PC-3 (cell line): ENCODE results near the gene RGL3. TPM values are rescaled to one million over a fixed set of nuclear protein-coding genes. Genes with fewer than 3 reads are reported as not detected.

Experiments used
- ATAC-seq: fragments of 200-7000 bp; cut with Tn5 transposase; 2 replicates; pipeline ENCODE4 v1.9.1; 2020; ENCODE audit warnings: mild to moderate bottlenecking, moderate library complexity
- BruUV-seq: library from RNA; stranded (reverse); fragments of 400-500 nt; replicated peaks from 2 replicates; lab custom pipeline; 2021; lab: Mats Ljungman, UMichigan
- CTCF ChIA-PET: fragments of 300-600 bp; sonication (Branson Sonifier 250); formaldehyde crosslinking; loops from one replicate; lab custom pipeline; 2022; ENCODE audit warnings: antibody characterized with exemption; lab: Charles Lee
- POLR2A ChIA-PET: fragments of 300-600 bp; sonication (Branson Sonifier 250); formaldehyde crosslinking; loops from one replicate; lab custom pipeline; 2022; ENCODE audit warnings: antibody characterized with exemption; ENCODE audit not compliant: unreplicated experiment; lab: Charles Lee
- DNase-seq: peaks from one replicate; pipeline ENCODE4 v3.0.0-alpha.2; 2015
- H2AFZ ChIP-seq: fragments of 300-600 bp; sonication (generic); 2 replicates; pipeline ENCODE4 v1.6.0; 2016; ENCODE audit warnings: antibody characterized with exemption, low read length
- H3F3A ChIP-seq: fragments of 300-600 bp; sonication (generic); one replicate; pipeline ENCODE4 v1.6.0; 2017; ENCODE audit warnings: antibody characterized with exemption, low read length, control low read depth, mild to moderate bottlenecking; ENCODE audit not compliant: unreplicated experiment
- H3K27ac ChIP-seq: fragments of 300-600 bp; sonication (generic); 2 replicates; pipeline ENCODE4 v1.5.1; 2016; ENCODE audit warnings: mild to moderate bottlenecking, low read length
- H3K27me3 ChIP-seq: fragments of 300-600 bp; sonication (generic); 2 replicates; pipeline ENCODE4 v1.6.1; 2016; ENCODE audit warnings: low read length, mixed read lengths
- H3K36me3 ChIP-seq: fragments of 300-600 bp; sonication (generic); 2 replicates; pipeline ENCODE4 v1.6.1; 2016; ENCODE audit warnings: low read depth, mixed run types, low read length, mixed read lengths
- H3K4me1 ChIP-seq: fragments of 300-600 bp; sonication (generic); 2 replicates; pipeline ENCODE4 v1.5.1; 2016; ENCODE audit warnings: low read length; ENCODE audit not compliant: insufficient read depth
- H3K4me2 ChIP-seq: fragments of 300-600 bp; sonication (generic); 2 replicates; pipeline ENCODE4 v1.6.0; 2016; ENCODE audit warnings: low read length
- H3K4me3 ChIP-seq: fragments of 300-600 bp; sonication (generic); 2 replicates; pipeline ENCODE4 v1.5.1; 2016; ENCODE audit warnings: mild to moderate bottlenecking, low read length, mixed read lengths
- H3K79me2 ChIP-seq: fragments of 300-600 bp; sonication (generic); 2 replicates; pipeline ENCODE4 v1.6.1; 2017; ENCODE audit warnings: low read length, mixed read lengths
- H3K9ac ChIP-seq: fragments of 300-600 bp; sonication (generic); 2 replicates; pipeline ENCODE4 v1.6.0; 2016; ENCODE audit warnings: mild to moderate bottlenecking, low read length
- H3K9me2 ChIP-seq: fragments of 300-600 bp; sonication (generic); replicated peaks from 2 replicates; pipeline ENCODE4 v1.6.1; 2016; ENCODE audit warnings: mixed run types, low read length, mixed read lengths
- H3K9me3 ChIP-seq: fragments of 300-600 bp; sonication (generic); 2 replicates; pipeline ENCODE4 v1.6.1; 2016; ENCODE audit warnings: low read length, mixed read lengths
- H4K20me1 ChIP-seq: fragments of 300-600 bp; sonication (generic); 2 replicates; pipeline ENCODE4 v1.6.1; 2016; ENCODE audit warnings: low read length, mixed read lengths
- EZH2 ChIP-seq: fragments of 300-600 bp; sonication (generic); IDR thresholded peaks from one replicate; pipeline ENCODE4 v1.6.1; 2017; ENCODE audit warnings: antibody characterized with exemption, mild to moderate bottlenecking, low read length; ENCODE audit not compliant: unreplicated experiment
- EZH2phosphoT487 ChIP-seq: fragments of 300-600 bp; sonication (generic); IDR thresholded peaks from 2 replicates; pipeline ENCODE4 v1.6.1; 2018; ENCODE audit warnings: mild to moderate bottlenecking, antibody characterized with exemption, low read length, borderline replicate concordance
- intact Hi-C: fragments of 100-400 bp; cut with micrococcal nuclease; formaldehyde crosslinking; loops from 2 replicates; pipeline ENCODE4 v1.9.0; 2023
- total RNA-seq: library from RNA; depleted of rRNA; stranded (reverse); fragments of >200 nt; gene quantifications from 2 replicates; pipeline ENCODE4 v1.2.3, GENCODE V29; 2014
- TF ChIP-seq, protein P1 (sequence below): fragments of 300-600 bp; sonication (generic); conservative IDR thresholded peaks from 2 replicates; pipeline ENCODE4 v1.5.1; 2017; ENCODE audit warnings: antibody characterized with exemption, low read depth, mild to moderate bottlenecking, low read length

RGL3 gene
- total RNA-seq, 1 experiment from 2014 or later, result 23.5 TPM

GRCh38 chr19:11423164-11423790 is 4.2 kb upstream of the RGL3 start:
- CTCF ChIA-PET, result no interaction called here
- intact Hi-C loops, result no loop called here
- no peak overlapping the region for H3K4me2 ChIP-seq
- no peak overlapping the region for H2AFZ ChIP-seq
- no peaks in the 10 kb centered on the region for H3K4me1 ChIP-seq
- H4K20me1 ChIP-seq, result no peaks in the 10 kb centered on the region
- no peak overlapping the region for H3K4me3 ChIP-seq
- no peak for ATAC-seq
- POLR2A ChIA-PET, result no interaction called here
- no peaks in the 10 kb centered on the region for H3K36me3 ChIP-seq
- no peaks in the 10 kb centered on the region for H3K9me2 ChIP-seq
- TF ChIP-seq EZH2phosphoT487, result no peak
- TF ChIP-seq, protein P1, sequence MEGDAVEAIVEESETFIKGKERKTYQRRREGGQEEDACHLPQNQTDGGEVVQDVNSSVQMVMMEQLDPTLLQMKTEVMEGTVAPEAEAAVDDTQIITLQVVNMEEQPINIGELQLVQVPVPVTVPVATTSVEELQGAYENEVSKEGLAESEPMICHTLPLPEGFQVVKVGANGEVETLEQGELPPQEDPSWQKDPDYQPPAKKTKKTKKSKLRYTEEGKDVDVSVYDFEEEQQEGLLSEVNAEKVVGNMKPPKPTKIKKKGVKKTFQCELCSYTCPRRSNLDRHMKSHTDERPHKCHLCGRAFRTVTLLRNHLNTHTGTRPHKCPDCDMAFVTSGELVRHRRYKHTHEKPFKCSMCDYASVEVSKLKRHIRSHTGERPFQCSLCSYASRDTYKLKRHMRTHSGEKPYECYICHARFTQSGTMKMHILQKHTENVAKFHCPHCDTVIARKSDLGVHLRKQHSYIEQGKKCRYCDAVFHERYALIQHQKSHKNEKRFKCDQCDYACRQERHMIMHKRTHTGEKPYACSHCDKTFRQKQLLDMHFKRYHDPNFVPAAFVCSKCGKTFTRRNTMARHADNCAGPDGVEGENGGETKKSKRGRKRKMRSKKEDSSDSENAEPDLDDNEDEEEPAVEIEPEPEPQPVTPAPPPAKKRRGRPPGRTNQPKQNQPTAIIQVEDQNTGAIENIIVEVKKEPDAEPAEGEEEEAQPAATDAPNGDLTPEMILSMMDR, result no peak
- TF ChIP-seq EZH2, result no peak
- no peak overlapping the region for H3K27ac ChIP-seq
- H3K9ac ChIP-seq, result no peak overlapping the region
- DNase-seq, result no peak
- H3K79me2 ChIP-seq, result no peaks in the 10 kb centered on the region
- BruUV-seq, result no TSS peak
- H3K9me3 ChIP-seq, result no peaks in the 10 kb centered on the region
- no peaks in the 10 kb centered on the region for H3F3A ChIP-seq
- H3K27me3 ChIP-seq, result no peaks in the 10 kb centered on the region

- H3K27ac ChIP-seq, result no peak overlapping the region
- no peaks in the 10 kb centered on the region for H3F3A ChIP-seq
- H4K20me1 ChIP-seq, result no peaks in the 10 kb centered on the region
- CTCF ChIA-PET, result no interaction called here
- TF ChIP-seq, protein P1, result no peak
- TF ChIP-seq EZH2phosphoT487, result no peak
- TF ChIP-seq EZH2, result no peak
- POLR2A ChIA-PET, result no interaction called here
- intact Hi-C loops, result no loop called here
- H3K4me3 ChIP-seq, result no peak overlapping the region
- H3K9me3 ChIP-seq, result no peaks in the 10 kb centered on the region
- H3K9me2 ChIP-seq, result no peaks in the 10 kb centered on the region
- H3K79me2 ChIP-seq, result no peaks in the 10 kb centered on the region
- BruUV-seq, result no TSS peak
- no peak overlapping the region for H3K4me2 ChIP-seq
- H3K4me1 ChIP-seq, result no peaks in the 10 kb centered on the region
- no peak for DNase-seq
- no peak overlapping the region for H3K9ac ChIP-seq
- no peaks in the 10 kb centered on the region for H3K27me3 ChIP-seq
- no peak overlapping the region for H2AFZ ChIP-seq
- ATAC-seq, result no peak
- H3K36me3 ChIP-seq, result no peaks in the 10 kb centered on the region
These were observed 3.3 kb upstream of the RGL3 start for GRCh38 chr19:11422163-11423065.
